Fibroblast of the aortic adventitia (primary cell): ENCODE results near the gene SLC35E2B. TPM values are rescaled to one million over a fixed set of nuclear protein-coding genes. Genes with fewer than 3 reads are reported as not detected.
"Not testable (repeated sequence)": the region's sequence is repeated elsewhere in the genome, so short reads cannot be mapped to it uniquely, and the experiment has no call there.

Experiments
- DNase-seq: peaks from one replicate; pipeline ENCODE4 v3.0.0-alpha.2; 2010; ENCODE audit warnings: low read depth
- H3K4me3 ChIP-seq: 2 replicates; pipeline ENCODE4 v1.5.1; 2011; ENCODE audit warnings: low read depth, mild to moderate bottlenecking, control low read depth, low read length, moderate library complexity
- CTCF ChIP-seq: IDR thresholded peaks from 2 replicates; pipeline ENCODE4 v1.5.1; 2011; ENCODE audit warnings: mild to moderate bottlenecking, low read length, control low read depth, inconsistent platforms; ENCODE audit not compliant: insufficient read depth
- total RNA-seq: library from RNA; depleted of rRNA; stranded (reverse); fragments of >200 nt; gene quantifications from 2 replicates; pipeline ENCODE4 v1.2.3, GENCODE V29; 2012; ENCODE audit warnings: low replicate concordance

The SLC35E2B gene
- total RNA-seq, 1 donor = 54.8 TPM

- no peak for DNase-seq
- H3K4me3 ChIP-seq = no peak overlapping the region
These were observed 13.8 kb downstream of the SLC35E2B start for GRCh38 chr1:1678581-1679380.

GRCh38 chr1:1677718-1678580 lies 14.6 kb downstream of the SLC35E2B start:
- no peak for DNase-seq
- TF ChIP-seq CTCF = no peak
- no peak overlapping the region for H3K4me3 ChIP-seq

More at GRCh38 chr1:1678581-1679380, 13.8 kb downstream of the SLC35E2B start:
- TF ChIP-seq CTCF = peak; percentile 32

GRCh38 chr1:1676087-1676486 lies 16.5 kb downstream of the SLC35E2B start:
- not testable (repeated sequence) for DNase-seq, H3K4me3 ChIP-seq

GRCh38 chr1:1675218-1675617 lies 17.4 kb downstream of the SLC35E2B start:
- not testable (repeated sequence) for DNase-seq, H3K4me3 ChIP-seq

GRCh38 chr1:1674806-1675205 lies 17.8 kb downstream of the SLC35E2B start:
- DNase-seq, H3K4me3 ChIP-seq: not testable (repeated sequence)

GRCh38 chr1:1672181-1672965 lies 20.2 kb downstream of the SLC35E2B start:
- TF ChIP-seq CTCF = no peak
- H3K4me3 ChIP-seq = no peak overlapping the region
- no peak for DNase-seq

GRCh38 chr1:1671365-1672119 lies 21.1 kb downstream of the SLC35E2B start:
- no peak for TF ChIP-seq CTCF
- DNase-seq = no peak
- H3K4me3 ChIP-seq = no peak overlapping the region
